ENCODE data around the gene OTULINL.

The OTULINL gene

DNA sequence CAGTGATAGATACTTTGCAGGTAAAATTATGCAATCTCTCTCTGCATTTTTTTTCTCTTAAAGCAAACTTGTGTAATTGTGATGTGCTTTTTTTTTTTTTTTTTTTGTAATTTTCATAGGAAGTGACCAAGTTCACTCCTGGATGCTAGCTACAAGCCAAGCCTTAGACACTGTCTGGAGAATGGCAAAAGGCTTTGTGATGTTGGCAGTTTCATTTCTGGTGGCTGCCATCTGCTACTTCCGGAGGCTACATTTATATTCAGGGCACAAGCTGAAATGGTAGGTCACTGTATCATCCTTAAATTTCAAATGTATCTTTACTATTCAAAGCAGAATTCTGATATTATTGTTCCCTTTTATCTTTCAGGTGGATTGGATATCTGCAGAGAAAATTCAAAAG is 19.3 kb downstream of the OTULINL start:
- no peak for DNase-seq (ENCODE audit: low read depth in 2 of 2)

DNA sequence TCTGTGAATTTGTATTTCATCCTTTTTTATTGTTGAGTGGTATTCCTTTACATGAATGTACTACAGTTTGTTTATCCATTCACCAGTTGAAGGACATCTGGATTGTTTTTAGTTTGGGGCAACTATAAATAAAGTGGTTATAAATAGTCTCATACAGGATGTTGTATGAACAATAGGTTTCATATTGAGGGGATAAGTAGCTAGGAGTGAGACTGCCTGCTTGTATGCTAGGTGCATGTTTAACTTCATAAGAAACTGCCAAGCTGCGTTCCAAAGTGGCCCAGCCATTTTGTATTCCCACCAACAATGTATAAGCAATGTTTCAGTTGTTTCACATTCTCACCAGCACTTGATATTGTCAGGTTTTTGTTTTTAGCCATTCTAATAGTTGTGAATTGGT is 21.5 kb downstream of the OTULINL start:
- no peak for DNase-seq (ENCODE audit: low read depth in 2 of 2)

DNA sequence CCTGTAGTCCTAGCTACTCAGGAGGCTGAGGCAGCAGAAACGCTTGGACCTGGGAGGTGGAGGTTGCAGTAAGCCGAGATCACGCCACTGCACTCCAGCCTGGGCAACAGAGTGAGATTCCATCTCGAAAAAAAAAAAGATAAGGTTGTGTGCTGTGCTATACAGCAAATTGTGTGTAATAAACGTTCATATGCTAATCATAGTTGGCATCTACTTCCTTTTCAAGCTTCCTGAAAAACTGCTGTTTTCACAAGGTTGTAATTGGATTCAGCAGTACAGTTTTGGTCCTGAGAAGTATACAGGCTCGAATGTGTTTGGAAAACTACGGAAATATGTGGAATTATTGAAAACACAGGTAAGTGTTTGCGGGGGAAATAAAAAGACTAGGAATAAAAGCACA is 25.5 kb downstream of the OTULINL start:
- DNase-seq (ENCODE audit: low read depth in 2 of 2), result no peak

- no peak for DNase-seq (ENCODE audit: low read depth in 2 of 2)
These were observed 26.6 kb downstream of the OTULINL start for GRCh38 chr5:14608169-14608568.

DNA sequence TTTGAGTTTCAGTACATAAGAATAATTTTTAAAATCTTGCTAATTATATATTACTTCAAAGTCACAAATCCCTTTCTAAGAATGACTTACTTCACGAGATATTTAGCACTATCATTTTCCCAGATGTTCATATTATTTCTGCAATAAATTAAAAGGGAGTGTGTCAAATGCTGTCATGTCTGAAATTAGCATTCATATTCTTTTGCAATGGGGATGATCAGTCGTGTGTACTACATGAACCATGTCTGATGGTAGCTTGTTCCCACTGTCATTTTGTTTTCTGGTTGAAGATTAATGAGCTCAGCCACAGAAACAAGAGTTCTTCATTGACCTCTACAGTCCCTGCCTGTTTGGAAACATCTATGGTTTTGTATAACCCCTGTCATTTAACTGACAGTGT is 30.1 kb downstream of the OTULINL start:
- DNase-seq (ENCODE audit: low read depth in 2 of 2), result no peak

DNA sequence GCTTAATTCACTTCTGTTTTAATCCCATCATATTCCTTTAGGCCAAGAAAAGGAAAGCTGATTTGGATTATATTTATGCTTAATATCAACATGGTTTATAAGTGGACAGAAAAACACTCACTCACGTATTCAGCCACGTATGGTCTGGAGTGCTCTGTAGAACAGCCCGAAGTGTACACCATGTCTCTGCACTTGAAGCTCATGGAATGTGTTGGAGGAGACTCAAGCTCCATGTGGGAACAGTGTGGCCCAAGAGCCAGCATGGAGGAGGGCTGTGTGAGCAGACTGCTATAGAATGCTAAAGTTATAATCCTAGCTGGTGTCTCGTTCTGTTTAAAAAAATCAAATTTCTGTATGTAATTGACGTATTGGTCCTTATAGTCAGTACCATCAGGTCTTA is 32.9 kb downstream of the OTULINL start:
- DNase-seq (ENCODE audit: low read depth in 2 of 2), result no peak

GRCh38 chr5:14615365-14615764 is 33.8 kb downstream of the OTULINL start:
- DNase-seq (ENCODE audit: low read depth in 2 of 2), result no peak

DNA sequence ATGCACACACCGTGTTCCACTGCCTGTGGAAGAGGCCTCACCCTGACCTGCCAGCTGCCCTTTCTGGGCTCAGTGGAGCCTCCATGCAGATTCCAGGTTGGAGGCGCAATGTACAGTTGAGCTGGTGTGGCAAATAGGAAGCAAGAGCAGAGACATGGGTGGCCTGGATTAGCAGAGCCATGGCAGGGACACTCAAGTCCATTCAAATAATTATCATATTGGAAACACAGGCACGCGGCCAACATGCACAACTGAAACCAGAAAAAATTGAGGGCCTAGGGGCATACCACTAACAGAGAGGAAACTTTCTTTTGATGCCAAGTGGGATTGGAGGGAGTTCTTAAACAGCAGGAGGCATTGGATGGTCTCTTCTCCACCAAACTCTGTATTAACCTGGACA is 35.8 kb downstream of the OTULINL start:
- no peak for DNase-seq (ENCODE audit: low read depth in 2 of 2)

- no peak for DNase-seq (ENCODE audit: low read depth in 2 of 2)
These were observed 45.7 kb downstream of the OTULINL start for GRCh38 chr5:14627270-14627669.

DNA sequence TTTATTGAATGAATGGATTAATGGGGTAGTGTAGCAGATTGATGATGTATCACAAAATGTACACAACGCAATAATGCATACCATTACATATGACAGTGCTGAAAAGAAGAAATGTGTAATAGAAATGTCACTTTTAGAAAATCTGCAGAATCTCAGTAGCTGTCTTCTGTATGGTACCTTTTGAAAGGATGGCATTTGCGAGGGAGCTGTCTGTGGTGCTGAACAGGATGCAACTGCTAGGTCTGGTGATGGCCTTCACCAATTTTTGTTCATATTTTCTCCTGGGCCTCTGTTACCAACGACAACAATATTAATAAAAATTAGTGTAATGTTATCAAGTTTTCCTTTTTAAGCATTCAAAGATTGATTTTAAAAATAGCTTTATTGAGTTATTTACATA is 46.8 kb downstream of the OTULINL start:
- peak; percentile 9 to 14 for DNase-seq (ENCODE audit: low read depth in 2 of 2)

- DNase-seq (ENCODE audit: low read depth in 2 of 2), result no peak
These were observed 49.1 kb downstream of the OTULINL start for GRCh38 chr5:14630671-14631070.

- DNase-seq (ENCODE audit: low read depth in 2 of 2), result no peak
These were observed 54.1 kb downstream of the OTULINL start for GRCh38 chr5:14635656-14636055.

DNA sequence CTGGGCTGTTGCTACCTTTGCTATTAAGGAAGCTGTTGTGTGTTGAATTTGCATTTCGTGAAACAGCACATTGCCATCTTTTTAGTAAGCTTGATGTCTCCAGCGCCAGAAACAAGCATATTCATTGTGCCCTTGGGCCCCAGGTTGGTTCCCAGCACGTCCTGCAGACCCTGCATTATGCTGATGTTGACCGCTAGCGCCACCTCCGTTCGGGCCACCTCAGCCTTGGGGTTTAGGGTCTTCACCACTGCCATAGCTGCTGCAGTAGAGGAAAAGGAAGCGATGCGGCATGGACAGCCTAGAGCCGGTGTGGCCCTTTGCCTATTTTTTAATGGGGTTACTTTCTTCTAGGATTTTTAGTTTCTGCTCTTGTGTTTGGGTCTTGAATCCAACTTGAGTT is 59.2 kb downstream of the OTULINL start:
- no peak for DNase-seq (ENCODE audit: low read depth in 2 of 2)

DNA sequence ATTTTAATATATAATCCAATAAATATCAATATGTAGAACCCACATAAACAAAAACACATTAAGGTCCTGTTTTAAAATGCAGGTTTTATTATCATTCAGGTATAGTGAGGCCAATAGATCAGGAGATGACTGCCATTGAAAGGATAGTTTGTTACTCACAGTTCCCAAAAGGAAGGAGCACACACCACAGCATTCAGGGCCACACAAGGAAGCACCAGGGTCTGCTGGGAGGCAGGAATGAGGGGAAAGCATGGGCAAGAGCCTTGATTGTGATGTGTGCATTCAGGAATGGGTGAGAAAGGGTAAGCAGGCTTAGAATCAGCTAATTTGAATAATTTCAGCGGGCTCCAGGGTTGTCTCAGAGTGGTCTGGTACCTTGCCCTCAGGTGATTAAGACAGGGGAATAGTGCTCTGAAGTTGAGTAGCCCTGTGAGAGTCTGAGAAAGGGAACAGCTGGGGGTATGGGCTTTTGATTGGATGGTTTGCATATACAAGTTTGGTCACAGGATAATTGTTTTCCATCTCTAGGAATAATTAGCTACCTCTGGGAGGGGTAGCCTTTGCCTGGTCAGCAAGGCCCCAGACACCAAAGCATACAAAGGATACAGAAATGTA is 63.1 kb downstream of the OTULINL start:
- no peak for DNase-seq (ENCODE audit: low read depth in 2 of 2)

GRCh38 chr5:14650052-14650451 is 68.5 kb downstream of the OTULINL start:
- DNase-seq (ENCODE audit: low read depth in 2 of 2), result no peak

GRCh38 chr5:14655146-14655741 is 73.7 kb downstream of the OTULINL start:
- no peak for DNase-seq (ENCODE audit: low read depth in 2 of 2)

GRCh38 chr5:14656898-14657297 is 75.3 kb downstream of the OTULINL start:
- no peak for DNase-seq (ENCODE audit: low read depth in 2 of 2)

GRCh38 chr5:14659821-14660607 is 78.4 kb downstream of the OTULINL start:
- no peak for DNase-seq (ENCODE audit: low read depth in 2 of 2)

- no peak for DNase-seq (ENCODE audit: low read depth in 2 of 2)
These were observed 79.2 kb downstream of the OTULINL start for GRCh38 chr5:14660833-14661232.
